ENCODE results near the gene LYPLAL1. TPM values are rescaled to one million over a fixed set of nuclear protein-coding genes. Genes with fewer than 3 reads are reported as not detected.
A peak's percentile ranks its signal among the peaks of the same experiment; 100 is the strongest.

The LYPLAL1 gene
- total RNA-seq, 1 donor from 2014 or later = 33.2 TPM

- Histone ChIP-seq H3K36me3 (peaks cover 20% of the 10 kb centered on the region), H3K9me3 (no peaks in the 10 kb centered on the region), H3K4me3 (no peak overlapping the region), H3K27me3 (no peaks in the 10 kb centered on the region), H3K4me1 (peaks cover 39% of the 10 kb centered on the region), H3K27ac (no peak overlapping the region)
- no peak for TF ChIP-seq CTCF (IDR thresholded peaks at IDR 0.05)
- ATAC-seq = peak; percentile 67
- no peak for DNase-seq
- intact Hi-C loops (cut with DNase I) = no loop called here
Measured at GRCh38 chr1:219179293-219179692, 5.6 kb downstream of the LYPLAL1 start.

GRCh38 chr1:219184337-219184736, 10.7 kb downstream of the LYPLAL1 start:
- ATAC-seq = no peak
- Histone ChIP-seq H3K36me3 (peaks cover 18% of the 10 kb centered on the region), H3K27me3 (no peaks in the 10 kb centered on the region), H3K4me3 (no peak overlapping the region), H3K9me3 (no peaks in the 10 kb centered on the region), H3K27ac (no peak overlapping the region), H3K4me1 (peaks cover 22% of the 10 kb centered on the region)
- intact Hi-C loops (cut with DNase I) = loop anchor here (10.0 kb wide), 1 partner anchor 850 kb away; no protein-coding TSS in a partner anchor
- no peak for DNase-seq
- TF ChIP-seq CTCF (IDR thresholded peaks at IDR 0.05) = no peak

- intact Hi-C loops (cut with DNase I) = loop anchor here (10.0 kb wide), 1 partner anchor 851 kb away; no protein-coding TSS in a partner anchor
- Histone ChIP-seq H3K27ac (no peak overlapping the region), H3K36me3 (peaks cover 12% of the 10 kb centered on the region), H3K27me3 (no peaks in the 10 kb centered on the region), H3K9me3 (no peaks in the 10 kb centered on the region), H3K4me1 (peaks cover 22% of the 10 kb centered on the region), H3K4me3 (no peak overlapping the region)
- TF ChIP-seq CTCF (IDR thresholded peaks at IDR 0.05) = no peak
- DNase-seq (no peak), ATAC-seq (no peak)
Measured at GRCh38 chr1:219185486-219186117, 11.9 kb downstream of the LYPLAL1 start.

- TF ChIP-seq CTCF (IDR thresholded peaks at IDR 0.05) = no peak
- intact Hi-C loops (cut with DNase I) = loop anchor here (10.0 kb wide), 1 partner anchor 854 kb away; no protein-coding TSS in a partner anchor
Measured at GRCh38 chr1:219188331-219188803, 14.7 kb downstream of the LYPLAL1 start.

GRCh38 chr1:219189021-219189824, 15.5 kb downstream of the LYPLAL1 start:
- no peak overlapping the region for H3K4me3 ChIP-seq
- ATAC-seq = no peak
- peak overlapping the region; percentile 2 for H3K27ac ChIP-seq
- no peak for DNase-seq
- TF ChIP-seq CTCF (IDR thresholded peaks at IDR 0.05) = no peak
- H3K4me1 ChIP-seq = peaks cover 22% of the 10 kb centered on the region
- intact Hi-C loops (cut with DNase I) = loop anchor here (10.0 kb wide), 1 partner anchor 854 kb away; no protein-coding TSS in a partner anchor
- H3K36me3 ChIP-seq = peaks cover 7% of the 10 kb centered on the region
- no peaks in the 10 kb centered on the region for H3K27me3 ChIP-seq
- H3K9me3 ChIP-seq = no peaks in the 10 kb centered on the region

More at GRCh38 chr1:219188331-219188803, 14.7 kb downstream of the LYPLAL1 start:
- DNase-seq (no peak), ATAC-seq (peak; percentile 61)
- peaks cover 3% of the 10 kb centered on the region for H3K36me3 ChIP-seq
- H3K27me3 ChIP-seq = no peaks in the 10 kb centered on the region
- no peaks in the 10 kb centered on the region for H3K9me3 ChIP-seq
- H3K4me1 ChIP-seq = peaks cover 22% of the 10 kb centered on the region
- no peak overlapping the region for H3K27ac ChIP-seq
- no peak overlapping the region for H3K4me3 ChIP-seq

Data from upper lobe of right lung (tissue), 1 donor.